ENCODE data around the gene LARP4B. TPM values are rescaled to one million over a fixed set of nuclear protein-coding genes. Genes with fewer than 3 reads are reported as not detected.
A peak's percentile ranks its signal among the peaks of the same experiment; 100 is the strongest.

Gene LARP4B
- total RNA-seq = 96.6 TPM
- polyA plus RNA-seq (ENCODE audit: insufficient read depth, low read depth, low replicate concordance) = 12.9 TPM
- long read RNA-seq, donor 1, full-length matches to known transcripts = 1 of 1 reads
- long read RNA-seq, donor 1, partial matches to known transcripts = 0 of 1 reads
- long read RNA-seq, donor 1, other reads (novel, unspliced or antisense) = 0 of 1 reads
- long read RNA-seq, donor 2, full-length matches to known transcripts = 1 of 1 reads
- long read RNA-seq, donor 2, partial matches to known transcripts = 0 of 1 reads
- long read RNA-seq, donor 2, other reads (novel, unspliced or antisense) = 0 of 1 reads
- long read RNA-seq, donor 3, full-length matches to known transcripts = 6 of 11 reads
- long read RNA-seq, donor 3, partial matches to known transcripts = 5 of 11 reads
- long read RNA-seq, donor 3, other reads (novel, unspliced or antisense) = 0 of 11 reads
- long read RNA-seq, donor 4, full-length matches to known transcripts = 1 of 1 reads
- long read RNA-seq, donor 4, partial matches to known transcripts = 0 of 1 reads
- long read RNA-seq, donor 4, other reads (novel, unspliced or antisense) = 0 of 1 reads
- long read RNA-seq, donor 5 = 0 reads
- long read RNA-seq, donor 6 = 0 reads
- long read RNA-seq, donor 7, full-length matches to known transcripts = 3 of 35 reads
- long read RNA-seq, donor 7, partial matches to known transcripts = 3 of 35 reads
- long read RNA-seq, donor 7, other reads (novel, unspliced or antisense) = 29 of 35 reads
- long read RNA-seq, donor 8 = 0 reads
- long read RNA-seq, donor 9, full-length matches to known transcripts = 1 of 1 reads
- long read RNA-seq, donor 9, partial matches to known transcripts = 0 of 1 reads
- long read RNA-seq, donor 9, other reads (novel, unspliced or antisense) = 0 of 1 reads
- long read RNA-seq, donor 10, full-length matches to known transcripts = 8 of 8 reads
- long read RNA-seq, donor 10, partial matches to known transcripts = 0 of 8 reads
- long read RNA-seq, donor 10, other reads (novel, unspliced or antisense) = 0 of 8 reads

- H3K27me3 ChIP-seq (ENCODE audit: control insufficient read depth, insufficient read depth, low read length) = no peaks in the 10 kb centered on the region
- no peak for FAIRE-seq
Observed at GRCh38 chr10:931326-932318, at the start of gene LARP4B. Gene LARP4B, minus strand, starts transcription at chr10:931705. Its CDS starts 45,984 bp downstream, at chr10:885721.

DNA sequence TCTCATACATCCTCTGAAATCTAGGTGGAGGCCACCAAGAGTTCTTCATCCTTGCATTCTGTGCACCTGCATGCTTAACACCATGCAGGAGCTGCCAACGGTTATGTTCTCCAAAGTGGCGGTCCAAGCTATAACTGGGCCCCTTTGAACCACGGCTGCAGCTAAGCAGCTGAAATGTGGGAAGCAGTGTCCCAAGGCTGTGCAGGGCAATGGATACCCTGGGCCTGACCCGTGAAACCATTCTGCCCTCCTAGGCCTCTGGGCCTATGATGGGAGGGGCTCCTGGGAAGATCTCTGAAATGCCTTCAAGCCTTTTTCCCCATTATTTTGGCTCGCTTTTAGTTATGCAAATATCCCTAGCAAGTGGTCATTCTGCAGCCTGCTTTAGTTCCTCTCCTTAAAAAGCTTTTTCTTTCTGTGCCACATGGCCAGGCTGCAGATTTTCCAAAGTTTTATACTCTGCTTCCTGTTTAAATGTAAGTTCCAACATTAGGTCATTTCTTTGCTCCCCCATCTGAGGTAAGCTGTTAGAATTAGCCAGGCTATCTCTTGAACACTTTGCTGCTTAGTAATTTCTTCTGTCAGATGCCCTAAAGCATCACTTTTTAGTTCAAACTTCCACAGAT, 49.1 kb upstream of the LARP4B start:
- Histone ChIP-seq H3K27me3 (ENCODE audit: control insufficient read depth, insufficient read depth, low read length) (no peaks in the 10 kb centered on the region), H3K9me3 (ENCODE audit: control insufficient read depth in 2 of 3, insufficient read depth in 1 of 3, low read length in 3 of 3) (peaks cover 0 to 19% (median 4%) of the 10 kb centered on the region in 3 donors), H3K4me3 (ENCODE audit: low read length in 3 of 3) (no peak overlapping the region), H3K27ac (ENCODE audit: low read depth in 2 of 2, low read length in 2 of 2) (no peak overlapping the region), H3K4me1 (ENCODE audit: control insufficient read depth in 2 of 3, insufficient read depth in 2 of 3, low read depth in 1 of 3, low read length in 3 of 3) (no peaks in the 10 kb centered on the region), H3K36me3 (ENCODE audit: control insufficient read depth in 2 of 3, insufficient read depth in 3 of 3, low read length in 3 of 3) (no peaks in the 10 kb centered on the region), H3K9ac (ENCODE audit: low read length in 3 of 3) (no peak overlapping the region)
- intact Hi-C loops (cut with DNase I) = no loop called here
- FAIRE-seq = no peak
- TF ChIP-seq CTCF (IDR thresholded peaks at IDR 0.05; ENCODE audit: borderline replicate concordance, extremely low read depth, insufficient read depth) = no peak
- DNase-seq = peak in 1 of 5 donors; percentile 7

More at GRCh38 chr10:931326-932318, at the start of gene LARP4B:
- no peaks in the 10 kb centered on the region for H3K36me3 ChIP-seq (ENCODE audit: control insufficient read depth in 2 of 3, insufficient read depth in 3 of 3, low read length in 3 of 3)
- TF ChIP-seq CTCF (IDR thresholded peaks at IDR 0.05; ENCODE audit: borderline replicate concordance, extremely low read depth, insufficient read depth) = no peak
- peak within 1 kb of the TSS; percentile 83 to 96 (median 87) for H3K9ac ChIP-seq (ENCODE audit: low read length in 3 of 3)
- peak within 1 kb of the TSS; percentile 86 to 93 for H3K27ac ChIP-seq (ENCODE audit: low read depth in 2 of 2, low read length in 2 of 2)
- no peaks in the 10 kb centered on the region for H3K9me3 ChIP-seq (ENCODE audit: control insufficient read depth in 2 of 3, insufficient read depth in 1 of 3, low read length in 3 of 3)
- intact Hi-C loops (cut with DNase I) = no loop called here
- H3K4me1 ChIP-seq (ENCODE audit: control insufficient read depth in 2 of 3, insufficient read depth in 2 of 3, low read depth in 1 of 3, low read length in 3 of 3) = peaks cover 0 to 13% (median 11%) of the 10 kb centered on the region in 3 donors
- peak within 1 kb of the TSS; percentile 74 to 93 (median 88) for H3K4me3 ChIP-seq (ENCODE audit: low read length in 3 of 3)
- peak; percentile 97 to 99 (median 98) for DNase-seq

Data from kidney (tissue), 22 donors.